Activated T-helper 2 cell treated with anti-CD3 and anti-CD28 coated beads, Interferon-gamma antibody, Interleukin-2, Interleukin-4, amounts not matched to agents 10 μg/mL and 5 μg/mL and 100 μg/mL, durations not matched to agents 14 hours and 24 hours and 36 hours (primary cell): Measurements from ENCODE around the gene THBS3. TPM values are rescaled to one million over a fixed set of nuclear protein-coding genes. Genes with fewer than 3 reads are reported as not detected.

Experiments used
- DNase-seq: peaks from one replicate; pipeline ENCODE4 v3.0.0; 2021; ENCODE audit warnings: low spot score
- H3K27ac Mint-ChIP-seq: one replicate; pipeline ENCODE4 v1.8.0; 2021; ENCODE audit warnings: mixed read lengths
- H3K27me3 Mint-ChIP-seq: one replicate; pipeline ENCODE4 v1.8.0; 2021; ENCODE audit warnings: low read depth, mixed read lengths
- H3K36me3 Mint-ChIP-seq: one replicate; pipeline ENCODE4 v1.8.0; 2021; ENCODE audit warnings: low read depth, mixed read lengths
- H3K4me1 Mint-ChIP-seq: one replicate; pipeline ENCODE4 v1.8.0; 2021; ENCODE audit warnings: low read depth, mixed read lengths
- H3K4me3 Mint-ChIP-seq: one replicate; pipeline ENCODE4 v1.8.0; 2021; ENCODE audit warnings: low read depth, mild to moderate bottlenecking, moderate library complexity, mixed read lengths
- H3K9me3 Mint-ChIP-seq: one replicate; pipeline ENCODE4 v1.8.0; 2021; ENCODE audit warnings: mixed read lengths
- intact Hi-C: fragments of 100-400 bp; cut with micrococcal nuclease; formaldehyde crosslinking; loops from one replicate; pipeline ENCODE4 v1.15.1; 2023
- total RNA-seq: library from RNA; stranded (reverse); gene quantifications from 2 replicates; pipeline ENCODE4 v1.2.3, GENCODE V29; 2022

The THBS3 gene
- total RNA-seq = 10.4 and 13.1 TPM in 2 replicates

- intact Hi-C loops = loop anchor here (1.0 to 5.0 kb wide), 5 partner anchors 13 to 844 kb away; partner anchors contain the start of genes HCN3, LAMTOR2 and UBQLN4
- Mint-ChIP-seq H3K27me3 (no peaks in the 10 kb centered on the region), H3K36me3 (peaks cover 7% of the 10 kb centered on the region), H3K4me1 (peaks cover 24% of the 10 kb centered on the region), H3K4me3 (peak within 1 kb of the TSS; percentile 92), H3K27ac (peak within 1 kb of the TSS; percentile 80), H3K9me3 (no peaks in the 10 kb centered on the region)
- DNase-seq = no peak
These were observed at the start of gene THBS3 for GRCh38 chr1:155207806-155208540. TSS of gene THBS3 (minus strand) at chr1:155207897. CDS start at chr1:155207876, 21 bp downstream.

- Mint-ChIP-seq H3K4me3 (peak overlapping the region; percentile 76), H3K4me1 (peaks cover 27% of the 10 kb centered on the region)
- intact Hi-C loops = no loop called here
These were observed 48.6 kb upstream of the THBS3 start for GRCh38 chr1:155256058-155256852.

GRCh38 chr1:155255243-155256007 lies 47.7 kb upstream of the THBS3 start, which contains the start of gene ENTREP3:
TSS of gene ENTREP3 (minus strand) at chr1:155255483. CDS start at chr1:155254877, 606 bp downstream.
- H3K4me1 Mint-ChIP-seq = peaks cover 25% of the 10 kb centered on the region
- peak within 1 kb of the TSS; percentile 62 for H3K27ac Mint-ChIP-seq
- no peaks in the 10 kb centered on the region for H3K27me3 Mint-ChIP-seq
- H3K36me3 Mint-ChIP-seq = peaks cover 41% of the 10 kb centered on the region
- H3K4me3 Mint-ChIP-seq = peak within 1 kb of the TSS; percentile 86
- intact Hi-C loops = loop anchor here (2.0 kb wide), 1 partner anchor 21 kb away; the partner anchor contains the start of gene HCN3
- peak; percentile 76 for DNase-seq
- H3K9me3 Mint-ChIP-seq = no peaks in the 10 kb centered on the region

More at GRCh38 chr1:155256058-155256852, 48.6 kb upstream of the THBS3 start:
- H3K27ac Mint-ChIP-seq = peak overlapping the region; percentile 62
- H3K27me3 Mint-ChIP-seq = no peaks in the 10 kb centered on the region
- no peak for DNase-seq
- H3K36me3 Mint-ChIP-seq = peaks cover 48% of the 10 kb centered on the region
- no peaks in the 10 kb centered on the region for H3K9me3 Mint-ChIP-seq

- intact Hi-C loops = loop anchor here (2.0 to 5.0 kb wide), 2 partner anchors 22 to 338 kb away; partner anchors contain the start of gene HCN3
- Mint-ChIP-seq H3K36me3 (peaks cover 35% of the 10 kb centered on the region), H3K9me3 (no peaks in the 10 kb centered on the region), H3K27me3 (no peaks in the 10 kb centered on the region), H3K4me3 (peak overlapping the region; percentile 86), H3K27ac (peak overlapping the region; percentile 22), H3K4me1 (peaks cover 25% of the 10 kb centered on the region)
- no peak for DNase-seq
These were observed 47.1 kb upstream of the THBS3 start for GRCh38 chr1:155254714-155255242.

- no peak for DNase-seq
- Mint-ChIP-seq H3K36me3 (peaks cover 30% of the 10 kb centered on the region), H3K9me3 (no peaks in the 10 kb centered on the region), H3K4me1 (peaks cover 25% of the 10 kb centered on the region), H3K27ac (peak overlapping the region; percentile 22), H3K27me3 (no peaks in the 10 kb centered on the region), H3K4me3 (peak overlapping the region; percentile 86)
- intact Hi-C loops = loop anchor here (2.0 to 5.0 kb wide), 2 partner anchors 23 to 338 kb away; partner anchors contain the start of gene HCN3
These were observed 46.6 kb upstream of the THBS3 start for GRCh38 chr1:155254228-155254713.

- no peak overlapping the region for H3K27ac Mint-ChIP-seq
These were observed 46.1 kb upstream of the THBS3 start for GRCh38 chr1:155253797-155254196.

GRCh38 chr1:155253208-155253607 lies 45.5 kb upstream of the THBS3 start:
- intact Hi-C loops = loop anchor here (5.0 kb wide), 1 partner anchor 339 kb away; no protein-coding TSS in a partner anchor
- Mint-ChIP-seq H3K36me3 (peaks cover 23% of the 10 kb centered on the region), H3K9me3 (no peaks in the 10 kb centered on the region), H3K4me3 (peak overlapping the region; percentile 86), H3K27ac (no peak overlapping the region), H3K4me1 (peaks cover 25% of the 10 kb centered on the region), H3K27me3 (no peaks in the 10 kb centered on the region)
- no peak for DNase-seq

More at GRCh38 chr1:155253797-155254196, 46.1 kb upstream of the THBS3 start:
- H3K4me1 Mint-ChIP-seq = peaks cover 25% of the 10 kb centered on the region
- no peak for DNase-seq
- peak overlapping the region; percentile 86 for H3K4me3 Mint-ChIP-seq
- peaks cover 28% of the 10 kb centered on the region for H3K36me3 Mint-ChIP-seq
- H3K27me3 Mint-ChIP-seq = no peaks in the 10 kb centered on the region
- intact Hi-C loops = loop anchor here (2.0 to 5.0 kb wide), 2 partner anchors 23 to 339 kb away; partner anchors contain the start of gene HCN3
- H3K9me3 Mint-ChIP-seq = no peaks in the 10 kb centered on the region

GRCh38 chr1:155251566-155251965 lies 43.9 kb upstream of the THBS3 start:
- Mint-ChIP-seq H3K4me1 (peaks cover 25% of the 10 kb centered on the region), H3K27ac (no peak overlapping the region), H3K4me3 (no peak overlapping the region), H3K9me3 (no peaks in the 10 kb centered on the region), H3K27me3 (no peaks in the 10 kb centered on the region), H3K36me3 (peaks cover 19% of the 10 kb centered on the region)
- intact Hi-C loops = loop anchor here (5.0 kb wide), 1 partner anchor 341 kb away; no protein-coding TSS in a partner anchor
- DNase-seq = no peak

GRCh38 chr1:155250633-155251449 lies 43.1 kb upstream of the THBS3 start:
- H3K4me3 Mint-ChIP-seq = peak overlapping the region; percentile 58
- H3K36me3 Mint-ChIP-seq = peaks cover 20% of the 10 kb centered on the region
- peak; percentile 91 for DNase-seq
- no peaks in the 10 kb centered on the region for H3K27me3 Mint-ChIP-seq
- no peaks in the 10 kb centered on the region for H3K9me3 Mint-ChIP-seq
- peaks cover 23% of the 10 kb centered on the region for H3K4me1 Mint-ChIP-seq
- H3K27ac Mint-ChIP-seq = no peak overlapping the region
- intact Hi-C loops = loop anchor here (1.0 to 5.0 kb wide), 2 partner anchors 71 to 341 kb away; no protein-coding TSS in a partner anchor

GRCh38 chr1:155250246-155250632 lies 42.5 kb upstream of the THBS3 start:
- Mint-ChIP-seq H3K27ac (peak overlapping the region; percentile 28), H3K4me3 (peak overlapping the region; percentile 73), H3K27me3 (no peaks in the 10 kb centered on the region), H3K36me3 (peaks cover 18% of the 10 kb centered on the region), H3K4me1 (peaks cover 21% of the 10 kb centered on the region), H3K9me3 (no peaks in the 10 kb centered on the region)
- intact Hi-C loops = loop anchor here (1.0 to 5.0 kb wide), 2 partner anchors 72 to 342 kb away; no protein-coding TSS in a partner anchor
- no peak for DNase-seq
